Measurements from ENCODE around the gene TMEM39A.

TMEM39A gene, protein sequence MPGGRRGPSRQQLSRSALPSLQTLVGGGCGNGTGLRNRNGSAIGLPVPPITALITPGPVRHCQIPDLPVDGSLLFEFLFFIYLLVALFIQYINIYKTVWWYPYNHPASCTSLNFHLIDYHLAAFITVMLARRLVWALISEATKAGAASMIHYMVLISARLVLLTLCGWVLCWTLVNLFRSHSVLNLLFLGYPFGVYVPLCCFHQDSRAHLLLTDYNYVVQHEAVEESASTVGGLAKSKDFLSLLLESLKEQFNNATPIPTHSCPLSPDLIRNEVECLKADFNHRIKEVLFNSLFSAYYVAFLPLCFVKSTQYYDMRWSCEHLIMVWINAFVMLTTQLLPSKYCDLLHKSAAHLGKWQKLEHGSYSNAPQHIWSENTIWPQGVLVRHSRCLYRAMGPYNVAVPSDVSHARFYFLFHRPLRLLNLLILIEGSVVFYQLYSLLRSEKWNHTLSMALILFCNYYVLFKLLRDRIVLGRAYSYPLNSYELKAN

DNA sequence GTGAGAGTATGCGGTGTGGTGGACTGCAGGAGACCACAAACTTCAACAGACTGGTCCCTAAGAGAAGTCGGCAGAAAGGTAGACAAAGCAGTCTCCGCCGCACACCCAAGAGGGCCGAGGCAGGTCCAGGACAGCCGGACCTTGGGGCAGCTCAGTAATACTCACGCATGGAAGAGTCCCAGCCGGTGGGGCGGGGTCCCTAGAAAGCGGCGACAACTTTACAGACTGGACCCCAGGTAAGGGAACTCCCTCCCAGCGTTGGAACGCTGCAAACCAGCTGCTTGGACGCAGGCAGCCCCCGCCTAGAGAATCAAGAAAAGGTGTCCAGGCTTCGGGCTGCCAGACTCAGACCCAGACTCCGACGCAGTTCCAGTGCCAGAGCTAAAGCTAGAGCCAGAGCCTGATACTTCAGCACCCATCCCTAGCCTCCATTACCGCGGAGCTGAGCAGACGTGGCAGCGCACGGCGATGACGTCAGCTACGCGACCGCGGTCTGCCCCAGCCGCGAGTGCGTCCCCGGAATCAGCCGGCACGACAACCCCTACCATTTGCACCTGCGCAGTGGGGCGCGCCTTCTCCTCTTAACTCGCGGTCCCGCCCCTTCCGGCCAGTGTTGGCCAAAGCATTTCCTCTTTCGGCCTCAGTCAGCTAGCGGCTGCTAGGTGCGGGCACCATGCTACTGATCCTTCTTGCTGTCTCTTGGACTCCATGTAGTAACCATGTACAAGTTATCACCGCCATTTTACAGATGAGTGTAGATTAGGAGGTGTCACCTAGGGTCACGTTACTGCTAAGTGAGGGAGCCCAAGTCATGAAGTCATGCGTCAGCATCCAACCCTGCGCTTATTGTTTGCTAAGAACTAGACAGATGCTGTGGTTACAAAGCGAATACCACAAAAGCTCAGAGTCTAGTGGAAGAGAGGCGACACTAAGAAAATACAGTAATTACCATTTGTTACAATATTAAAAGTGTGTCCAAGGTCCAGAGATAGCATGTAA, at the start of gene TMEM39A:
Gene TMEM39A (minus strand): TSS at position 445 of the 999 bp plus-strand sequence. CDS start 1,541 bp downstream, outside the sequence.
- peak within 1 kb of the TSS; percentile 94 for H3K9ac ChIP-seq (ENCODE audit: low read length)
- H3K36me3 ChIP-seq (replicated peaks; ENCODE audit: insufficient read depth, low read length), result peaks cover 10% of the 10 kb centered on the region
- H3K9me2 ChIP-seq (replicated peaks; ENCODE audit: insufficient read depth, low read length), result no peaks in the 10 kb centered on the region
- H3K79me2 ChIP-seq (ENCODE audit: low read length), result peaks cover 45% of the 10 kb centered on the region
- no peaks in the 10 kb centered on the region for H3K27me3 ChIP-seq (replicated peaks; ENCODE audit: insufficient read depth, low read length)
- peak within 1 kb of the TSS; percentile 97 for H3K4me2 ChIP-seq (ENCODE audit: low read depth, low read length)
- H3K4me1 ChIP-seq (ENCODE audit: low read length), result peaks cover 37% of the 10 kb centered on the region
- peak within 1 kb of the TSS; percentile 95 for H3K27ac ChIP-seq (ENCODE audit: low read length)
- H3K4me3 ChIP-seq (ENCODE audit: low read length), result peak within 1 kb of the TSS; percentile 90
- H3F3A ChIP-seq (ENCODE audit: insufficient read depth, low read length), result peaks cover 7% of the 10 kb centered on the region
- H2AFZ ChIP-seq (ENCODE audit: low read length), result peak within 1 kb of the TSS; percentile 91
- no peaks in the 10 kb centered on the region for H4K20me1 ChIP-seq (ENCODE audit: insufficient read depth, low read length)
- TF ChIP-seq, protein P1, sequence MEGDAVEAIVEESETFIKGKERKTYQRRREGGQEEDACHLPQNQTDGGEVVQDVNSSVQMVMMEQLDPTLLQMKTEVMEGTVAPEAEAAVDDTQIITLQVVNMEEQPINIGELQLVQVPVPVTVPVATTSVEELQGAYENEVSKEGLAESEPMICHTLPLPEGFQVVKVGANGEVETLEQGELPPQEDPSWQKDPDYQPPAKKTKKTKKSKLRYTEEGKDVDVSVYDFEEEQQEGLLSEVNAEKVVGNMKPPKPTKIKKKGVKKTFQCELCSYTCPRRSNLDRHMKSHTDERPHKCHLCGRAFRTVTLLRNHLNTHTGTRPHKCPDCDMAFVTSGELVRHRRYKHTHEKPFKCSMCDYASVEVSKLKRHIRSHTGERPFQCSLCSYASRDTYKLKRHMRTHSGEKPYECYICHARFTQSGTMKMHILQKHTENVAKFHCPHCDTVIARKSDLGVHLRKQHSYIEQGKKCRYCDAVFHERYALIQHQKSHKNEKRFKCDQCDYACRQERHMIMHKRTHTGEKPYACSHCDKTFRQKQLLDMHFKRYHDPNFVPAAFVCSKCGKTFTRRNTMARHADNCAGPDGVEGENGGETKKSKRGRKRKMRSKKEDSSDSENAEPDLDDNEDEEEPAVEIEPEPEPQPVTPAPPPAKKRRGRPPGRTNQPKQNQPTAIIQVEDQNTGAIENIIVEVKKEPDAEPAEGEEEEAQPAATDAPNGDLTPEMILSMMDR (IDR thresholded peaks at IDR 0.05; ENCODE audit: low read length), result no peak
- TF ChIP-seq EZH2phosphoT487 (IDR thresholded peaks at IDR 0.05; ENCODE audit: low read length) (no peak), EZH2 (optimal IDR thresholded peaks at IDR 0.05; ENCODE audit: low read depth, low read length) (no peak)
- no peaks in the 10 kb centered on the region for H3K9me3 ChIP-seq (replicated peaks; ENCODE audit: insufficient read depth, low read length)
- DNase-seq, result peak; percentile 100

DNA sequence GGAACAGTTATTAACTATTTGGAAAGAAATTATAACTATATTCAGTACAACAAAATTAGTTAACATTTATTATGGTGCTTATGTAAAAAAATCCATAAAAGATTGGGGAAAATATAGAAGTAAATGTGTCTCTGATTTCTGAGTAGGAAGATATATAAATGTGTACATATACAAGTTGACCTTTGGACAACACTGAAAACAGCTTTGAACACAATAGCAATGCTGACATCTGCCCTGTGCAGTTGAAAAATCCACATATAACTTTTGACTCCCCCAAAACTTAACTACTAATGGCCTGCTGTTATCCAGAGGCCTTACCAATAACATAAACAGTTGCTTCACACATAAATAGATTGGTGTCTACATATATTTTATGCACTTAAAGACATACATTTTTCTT, 47.3 kb upstream of the TMEM39A start:
- Histone ChIP-seq H3K4me2 (ENCODE audit: low read depth, low read length) (no peak overlapping the region), H3K27me3 (replicated peaks; ENCODE audit: insufficient read depth, low read length) (no peaks in the 10 kb centered on the region), H3K4me3 (ENCODE audit: low read length) (no peak overlapping the region), H3K36me3 (replicated peaks; ENCODE audit: insufficient read depth, low read length) (0 out of 2 replicates have a peak, but pooled peaks cover 10% of the 10 kb centered on the region), H4K20me1 (ENCODE audit: insufficient read depth, low read length) (no peaks in the 10 kb centered on the region), H3K9me3 (replicated peaks; ENCODE audit: insufficient read depth, low read length) (no peaks in the 10 kb centered on the region), H3K9ac (ENCODE audit: low read length) (no peak overlapping the region), H3F3A (ENCODE audit: insufficient read depth, low read length) (peaks cover 6% of the 10 kb centered on the region; the same call in 1 of the 2 replicates), H2AFZ (ENCODE audit: low read length) (no peak overlapping the region), H3K4me1 (ENCODE audit: low read length) (peaks cover 15% of the 10 kb centered on the region), H3K27ac (ENCODE audit: low read length) (no peak overlapping the region), H3K79me2 (ENCODE audit: low read length) (no peaks in the 10 kb centered on the region), H3K9me2 (replicated peaks; ENCODE audit: insufficient read depth, low read length) (no peaks in the 10 kb centered on the region)
- no peak for DNase-seq
- TF ChIP-seq, protein P1 (IDR thresholded peaks at IDR 0.05; ENCODE audit: low read length), result no peak
- TF ChIP-seq EZH2 (optimal IDR thresholded peaks at IDR 0.05; ENCODE audit: low read depth, low read length), result no peak
- no peak for TF ChIP-seq EZH2phosphoT487 (IDR thresholded peaks at IDR 0.05; ENCODE audit: low read length)

DNA sequence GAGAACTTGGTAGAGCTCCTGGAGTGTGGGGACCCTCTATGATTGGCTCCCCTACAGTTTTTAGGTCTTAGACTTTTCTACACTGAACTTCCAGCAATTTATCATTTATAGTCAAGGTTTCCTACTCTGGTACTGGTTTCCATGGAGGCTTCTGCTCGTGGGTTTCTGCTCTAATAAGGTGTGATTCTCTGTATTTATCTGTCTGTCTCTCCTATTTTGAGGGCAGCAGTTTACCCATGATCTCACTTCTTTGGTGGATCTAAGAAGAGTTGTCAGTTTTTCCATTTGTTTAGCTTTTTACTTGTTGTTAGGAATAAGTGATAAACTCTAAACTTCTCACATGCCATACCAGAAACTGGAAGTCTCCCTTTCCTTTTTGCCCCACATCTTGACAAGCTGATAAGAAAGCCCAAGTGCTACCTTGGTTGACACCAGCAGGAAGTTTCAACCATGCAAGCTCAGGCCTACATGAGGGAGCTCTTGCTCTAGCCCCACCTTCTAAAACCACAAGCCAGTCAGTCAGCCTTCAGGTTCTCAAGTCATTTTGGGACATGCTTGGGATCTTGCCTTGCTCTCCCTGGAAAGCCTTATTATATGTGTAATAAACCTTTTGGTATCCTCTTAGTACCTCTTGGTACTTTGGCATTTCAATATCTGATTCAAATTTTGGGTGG, 44.9 kb upstream of the TMEM39A start:
- Histone ChIP-seq H3K4me1 (ENCODE audit: low read length) (peaks cover 15% of the 10 kb centered on the region), H3K9me2 (replicated peaks; ENCODE audit: insufficient read depth, low read length) (no peaks in the 10 kb centered on the region), H3F3A (ENCODE audit: insufficient read depth, low read length) (peaks cover 6% of the 10 kb centered on the region; the same call in 1 of the 2 replicates), H4K20me1 (ENCODE audit: insufficient read depth, low read length) (no peaks in the 10 kb centered on the region), H3K27ac (ENCODE audit: low read length) (peak overlapping the region; percentile 50; the same call in 1 of the 2 replicates), H3K79me2 (ENCODE audit: low read length) (no peaks in the 10 kb centered on the region), H3K36me3 (replicated peaks; ENCODE audit: insufficient read depth, low read length) (0 out of 2 replicates have a peak, but pooled peaks cover 3% of the 10 kb centered on the region), H2AFZ (ENCODE audit: low read length) (no peak overlapping the region), H3K9me3 (replicated peaks; ENCODE audit: insufficient read depth, low read length) (no peaks in the 10 kb centered on the region), H3K9ac (ENCODE audit: low read length) (peak overlapping the region; percentile 1; the same call in 1 of the 2 replicates), H3K4me3 (ENCODE audit: low read length) (no peak overlapping the region), H3K4me2 (ENCODE audit: low read depth, low read length) (peak overlapping the region; percentile 33; the same call in 1 of the 2 replicates), H3K27me3 (replicated peaks; ENCODE audit: insufficient read depth, low read length) (no peaks in the 10 kb centered on the region)
- no peak for TF ChIP-seq EZH2phosphoT487 (IDR thresholded peaks at IDR 0.05; ENCODE audit: low read length)
- TF ChIP-seq, protein P1 (IDR thresholded peaks at IDR 0.05; ENCODE audit: low read length), result no peak
- no peak for TF ChIP-seq EZH2 (optimal IDR thresholded peaks at IDR 0.05; ENCODE audit: low read depth, low read length)
- DNase-seq, result peak; percentile 73

All from MM.1S (cell line).